Activated T-cell treated with anti-CD3 and anti-CD28 coated beads for 1 hour (primary cell): ENCODE results near the gene RPGR.
A peak's percentile ranks its signal among the peaks of the same experiment; 100 is the strongest.

Source experiments
- DNase-seq: peaks from one replicate; pipeline ENCODE4 v3.0.0-alpha.2; 2020; ENCODE audit warnings: low read depth

Gene RPGR

GRCh38 chrX:38327007-38327774 lies at the start of gene RPGR:
RPGR (minus strand) TSS chrX:38327509; CDS start chrX:38327367, 142 bp downstream.
- peak; percentile 81 for DNase-seq

- DNase-seq = no peak
Measured at GRCh38 chrX:38376747-38377146, 49.4 kb upstream of the RPGR start.

GRCh38 chrX:38375891-38376290 lies 48.6 kb upstream of the RPGR start:
- no peak for DNase-seq

GRCh38 chrX:38374431-38374830 lies 47.1 kb upstream of the RPGR start:
- no peak for DNase-seq

- DNase-seq = no peak
Measured at GRCh38 chrX:38371641-38372040, 44.3 kb upstream of the RPGR start.

- DNase-seq = no peak
Measured at GRCh38 chrX:38368774-38369173, 41.5 kb upstream of the RPGR start.

GRCh38 chrX:38365954-38366353 lies 38.6 kb upstream of the RPGR start:
- no peak for DNase-seq

- no peak for DNase-seq
Measured at GRCh38 chrX:38363046-38363445, 35.7 kb upstream of the RPGR start.

GRCh38 chrX:38357747-38358673 lies 30.7 kb upstream of the RPGR start:
- DNase-seq = no peak

- DNase-seq = no peak
Measured at GRCh38 chrX:38356401-38356800, 29.1 kb upstream of the RPGR start.

- DNase-seq = no peak
Measured at GRCh38 chrX:38352362-38352761, 25.1 kb upstream of the RPGR start, which contains the start of gene OTC. OTC (plus strand) TSS chrX:38352604; CDS start chrX:38352697, 93 bp downstream.

GRCh38 chrX:38351346-38351745 lies 24.0 kb upstream of the RPGR start:
- no peak for DNase-seq

GRCh38 chrX:38347136-38347535 lies 19.8 kb upstream of the RPGR start:
- no peak for DNase-seq

GRCh38 chrX:38346150-38346549 lies 18.8 kb upstream of the RPGR start:
- DNase-seq = no peak

GRCh38 chrX:38342853-38343778 lies 15.8 kb upstream of the RPGR start:
- no peak for DNase-seq

- no peak for DNase-seq
Measured at GRCh38 chrX:38341442-38341841, 14.1 kb upstream of the RPGR start.

GRCh38 chrX:38336538-38337240 lies 9.4 kb upstream of the RPGR start:
- DNase-seq = no peak

GRCh38 chrX:38335382-38335781 lies 8.1 kb upstream of the RPGR start:
- DNase-seq = no peak

- DNase-seq = no peak
Measured at GRCh38 chrX:38332505-38332904, 5.2 kb upstream of the RPGR start.

- no peak for DNase-seq
Measured at GRCh38 chrX:38327775-38328081, 419 bp upstream of the RPGR start.

GRCh38 chrX:38326086-38326485 lies 1.2 kb downstream of the RPGR start:
- DNase-seq = no peak
